Mucosa of descending colon (tissue), 3 donors: ENCODE data around the gene TOR1AIP2. TPM values are rescaled to one million over a fixed set of nuclear protein-coding genes. Genes with fewer than 3 reads are reported as not detected.
A peak's percentile ranks its signal among the peaks of the same experiment; 100 is the strongest.

Experiments used
- ATAC-seq: fragments of 200-7000 bp; cut with Tn5 transposase; one replicate; pipeline ENCODE4 v1.9.1; 2020; ENCODE audit warnings: mild to moderate bottlenecking, moderate library complexity
- DNase-seq, 3 donors: peaks; one replicate each; pipeline ENCODE4 v3.0.0-alpha.2; 2020
- H3K36me3 ChIP-seq: fragments of 200-600 bp; one replicate; pipeline ENCODE4 v1.8.0; 2021; ENCODE audit warnings: low read depth, mild to moderate bottlenecking
- H3K4me1 ChIP-seq: fragments of 200-600 bp; one replicate; pipeline ENCODE4 v1.8.0; 2021; ENCODE audit warnings: low read depth, mild to moderate bottlenecking
- H3K4me3 ChIP-seq: fragments of 200-600 bp; one replicate; pipeline ENCODE4 v1.8.0; 2021; ENCODE audit warnings: mild to moderate bottlenecking
- H3K9me3 ChIP-seq: fragments of 200-600 bp; one replicate; pipeline ENCODE4 v1.8.0; 2021; ENCODE audit warnings: mild to moderate bottlenecking
- CTCF ChIP-seq: fragments of 200-600 bp; IDR thresholded peaks from one replicate; pipeline ENCODE4 v1.8.0; 2022; ENCODE audit warnings: antibody characterized with exemption, mild to moderate bottlenecking
- intact Hi-C, 2 donors: fragments of 100-400 bp; cut with DNase I in 1 of 2; cut with micrococcal nuclease in 1 of 2; formaldehyde crosslinking; loops; one replicate each; pipeline versions ENCODE4 v1.11.0 to v1.11.1; 2022; cut with DNase I, micrococcal nuclease
- total RNA-seq, 3 donors: library from RNA; stranded (reverse); fragmentation: NEBNext Ultra II Directional in 2 of 3; extraction: Animal tissue kit (Norgen Biotek cat#: 25700) in 2 of 3; gene quantifications; one replicate each; pipeline versions ENCODE4 v1.2.1 to v1.2.4, GENCODE V29; 2021 to 2023
- donor health status: DM: no; HTN: no; CAD: no; lungs with moderate emphysema.
- donor health status: DM: no; HTN: no; CAD: no.
- donor health status: DM: no; HTN: yes; CAD: no.

The TOR1AIP2 gene
- total RNA-seq, 3 donors from 2014 or later = 72.9 to 79.2 (median 73.4) TPM

- intact Hi-C loops = no loop called here
- Histone ChIP-seq H3K9me3 (no peaks in the 10 kb centered on the region), H3K4me1 (peaks cover 13% of the 10 kb centered on the region), H3K4me3 (no peak overlapping the region), H3K36me3 (no peaks in the 10 kb centered on the region)
- no peak for TF ChIP-seq CTCF
- no peak for ATAC-seq
- no peak for DNase-seq
Measured at GRCh38 chr1:179818743-179819173, 58.8 kb downstream of the TOR1AIP2 start.

- Histone ChIP-seq H3K9me3 (no peaks in the 10 kb centered on the region), H3K4me1 (peaks cover 13% of the 10 kb centered on the region), H3K36me3 (no peaks in the 10 kb centered on the region), H3K4me3 (no peak overlapping the region)
- no peak for TF ChIP-seq CTCF
- ATAC-seq = no peak
- intact Hi-C loops = no loop called here
- no peak for DNase-seq
Measured at GRCh38 chr1:179818260-179818659, 59.3 kb downstream of the TOR1AIP2 start.

- Histone ChIP-seq H3K9me3 (no peaks in the 10 kb centered on the region), H3K4me3 (no peak overlapping the region), H3K36me3 (no peaks in the 10 kb centered on the region), H3K4me1 (peaks cover 13% of the 10 kb centered on the region)
- ATAC-seq (no peak), DNase-seq (peak in 2 of 3 donors; percentile 39 to 66)
- intact Hi-C loops = no loop called here
- TF ChIP-seq CTCF = no peak
Measured at GRCh38 chr1:179817789-179818188, 59.8 kb downstream of the TOR1AIP2 start.

- intact Hi-C loops = no loop called here
- no peak overlapping the region for H3K4me3 ChIP-seq
- no peaks in the 10 kb centered on the region for H3K36me3 ChIP-seq
- TF ChIP-seq CTCF = no peak
- H3K9me3 ChIP-seq = no peaks in the 10 kb centered on the region
- peaks cover 13% of the 10 kb centered on the region for H3K4me1 ChIP-seq
- DNase-seq = no peak
- ATAC-seq = no peak
Measured at GRCh38 chr1:179817056-179817455, 60.5 kb downstream of the TOR1AIP2 start.

- intact Hi-C loops = no loop called here
- Histone ChIP-seq H3K9me3 (no peaks in the 10 kb centered on the region), H3K4me3 (no peak overlapping the region), H3K36me3 (no peaks in the 10 kb centered on the region), H3K4me1 (peaks cover 13% of the 10 kb centered on the region)
- ATAC-seq (no peak), DNase-seq (no peak)
- TF ChIP-seq CTCF = no peak
Measured at GRCh38 chr1:179816196-179816960, 61.2 kb downstream of the TOR1AIP2 start.
